Liver (tissue), 9 donors: ENCODE data around the gene WIPI1. TPM values are rescaled to one million over a fixed set of nuclear protein-coding genes. Genes with fewer than 3 reads are reported as not detected.

Experiments used
- DNase-seq: peaks from one replicate; pipeline ENCODE4 v3.0.0-alpha.2; 2017; ENCODE audit warnings: low spot score
- H3K27ac ChIP-seq, 2 donors: one replicate each; pipeline ENCODE4 v1.7.0; 2013; ENCODE audit warnings: inconsistent platforms in 2 of 2, low read length in 2 of 2, control low read depth in 1 of 2, low read depth in 1 of 2, mild to moderate bottlenecking in 1 of 2
- H3K27me3 ChIP-seq, 4 donors: one replicate each; pipeline versions ENCODE4 v1.6.1 to v1.7.0; 2013; ENCODE audit warnings: low read length in 3 of 4, inconsistent platforms in 1 of 4, mild to moderate bottlenecking in 1 of 4, moderate library complexity in 1 of 4; ENCODE audit not compliant: control insufficient read depth in 4 of 4, insufficient read depth in 4 of 4
- H3K36me3 ChIP-seq, 4 donors: one replicate each; pipeline versions ENCODE4 v1.6.1 to v1.7.0; 2013; ENCODE audit warnings: low read length in 3 of 4, mild to moderate bottlenecking in 3 of 4, low read depth in 1 of 4, moderate library complexity in 1 of 4; ENCODE audit not compliant: control insufficient read depth in 4 of 4, insufficient read depth in 3 of 4
- H3K4me1 ChIP-seq, 4 donors: one replicate each; pipeline versions ENCODE4 v1.6.1 to v1.7.0; 2013; ENCODE audit warnings: low read length in 3 of 4, mild to moderate bottlenecking in 3 of 4, moderate library complexity in 1 of 4; ENCODE audit not compliant: control insufficient read depth in 4 of 4, insufficient read depth in 4 of 4
- H3K4me3 ChIP-seq, 3 donors: one replicate each; pipeline versions ENCODE4 v1.6.1 to v1.7.0; 2013; ENCODE audit warnings: low read length in 3 of 3, control low read depth in 1 of 3, low read depth in 1 of 3, mild to moderate bottlenecking in 1 of 3
- H3K9ac ChIP-seq, 2 donors: one replicate each; pipeline ENCODE4 v1.7.0; 2013; ENCODE audit warnings: low read length in 2 of 2, mild to moderate bottlenecking in 2 of 2, moderate library complexity in 2 of 2, control low read depth in 1 of 2, low read depth in 1 of 2
- H3K9me3 ChIP-seq, 4 donors: one replicate each; pipeline versions ENCODE4 v1.6.1 to v1.7.0; 2013; ENCODE audit warnings: low read length in 3 of 4; ENCODE audit not compliant: control insufficient read depth in 4 of 4
- ATF3 ChIP-seq: IDR thresholded peaks from 2 replicates; pipeline ENCODE4 v1.6.1; 2016; ENCODE audit warnings: antibody characterized with exemption
- EGR1 ChIP-seq, 2 donors: IDR thresholded peaks; 2 replicates each; pipeline ENCODE4 v1.6.1; 2016 to 2018; ENCODE audit warnings: antibody characterized with exemption in 2 of 2, low read depth in 2 of 2
- FOXA1 ChIP-seq: IDR thresholded peaks from 2 replicates; pipeline ENCODE4 v1.6.1; 2016; ENCODE audit warnings: antibody characterized with exemption
- FOXA2 ChIP-seq: IDR thresholded peaks from 2 replicates; pipeline ENCODE4 v1.6.1; 2016; ENCODE audit warnings: antibody characterized with exemption
- GABPA ChIP-seq, 2 donors: IDR thresholded peaks in 1 of 2; conservative IDR thresholded peaks in 1 of 2; 2 replicates each; pipeline ENCODE4 v1.6.1; 2016; ENCODE audit warnings: antibody characterized with exemption in 2 of 2, mild to moderate bottlenecking in 1 of 2, moderate library complexity in 1 of 2
- HNF4A ChIP-seq, 2 donors: conservative IDR thresholded peaks; 2 replicates each; pipeline ENCODE4 v1.6.1; 2016; ENCODE audit warnings: antibody characterized with exemption in 2 of 2, mild to moderate bottlenecking in 2 of 2
- HNF4G ChIP-seq: IDR thresholded peaks from 2 replicates; pipeline ENCODE4 v1.6.1; 2016; ENCODE audit warnings: antibody characterized with exemption
- JUND ChIP-seq, 2 donors: IDR thresholded peaks; 2 replicates each; pipeline ENCODE4 v1.6.1; 2016; ENCODE audit warnings: antibody characterized with exemption in 2 of 2
- MAX ChIP-seq: IDR thresholded peaks from 2 replicates; pipeline ENCODE4 v1.6.1; 2016; ENCODE audit warnings: antibody characterized with exemption
- NR2F2 ChIP-seq: IDR thresholded peaks from 2 replicates; pipeline ENCODE4 v1.6.1; 2016; ENCODE audit warnings: antibody characterized with exemption
- RAD21 ChIP-seq, 2 donors: IDR thresholded peaks; 2 replicates each; pipeline ENCODE4 v1.6.1; 2016; ENCODE audit warnings: antibody characterized with exemption in 2 of 2, mild to moderate bottlenecking in 2 of 2
- REST ChIP-seq: IDR thresholded peaks from 2 replicates; pipeline ENCODE4 v1.6.1; 2016; ENCODE audit warnings: antibody characterized with exemption, mild to moderate bottlenecking
- RXRA ChIP-seq, 2 donors: IDR thresholded peaks; 2 replicates each; pipeline ENCODE4 v1.6.1; 2017 to 2018; ENCODE audit warnings: antibody characterized with exemption in 2 of 2, mild to moderate bottlenecking in 1 of 2
- SP1 ChIP-seq: IDR thresholded peaks from 2 replicates; pipeline ENCODE4 v1.6.1; 2018; ENCODE audit warnings: antibody characterized with exemption, mild to moderate bottlenecking
- TAF1 ChIP-seq: conservative IDR thresholded peaks from 2 replicates; pipeline ENCODE4 v1.6.1; 2016; ENCODE audit warnings: antibody characterized with exemption, mild to moderate bottlenecking
- YY1 ChIP-seq: IDR thresholded peaks from 2 replicates; pipeline ENCODE4 v1.6.1; 2016; ENCODE audit warnings: antibody characterized with exemption, mild to moderate bottlenecking
- ZBTB33 ChIP-seq: IDR thresholded peaks from 2 replicates; pipeline ENCODE4 v1.6.1; 2016; ENCODE audit warnings: antibody characterized with exemption
- WGBS: extraction: QIAGEN DNeasy Blood & Tissue Kit; methylation state at CpG from one replicate; pipeline ENCODE4 v1.1.7; 2013; 5-methylcytosine and 5-hydroxymethylcytosine counted together
- polyA plus RNA-seq, 2 donors: library from polyadenylated mRNA; stranded (reverse) in 1 of 2; unstranded in 1 of 2; fragments of 200-250 nt in 1 of 2; fragments of >200 nt in 1 of 2; fragmentation: Nextera tagmentation in 1 of 2; extraction: Ambion mirVana in 1 of 2; gene quantifications; one replicate each; pipeline versions ENCODE4 v1.2.1 to v1.2.3, GENCODE V29; 2013 to 2015
- total RNA-seq, 2 donors: library from RNA; depleted of rRNA; stranded (reverse); fragments of >200 nt; gene quantifications; one replicate each; pipeline ENCODE4 v1.2.3, GENCODE V29; 2014
- donor health status: healthy.
- donor health status: healthy.
- donor health status: healthy.
- donor health status: healthy.
- donor health status: healthy.

Gene WIPI1
- total and polyA plus RNA-seq, 4 donors = 21.1 to 48.6 (median 29.8) TPM

- peaks cover 5 to 26% (median 22%) of the 10 kb centered on the region in 4 donors for H3K4me1 ChIP-seq
- H3K9me3 ChIP-seq = no peaks in the 10 kb centered on the region
- no peaks in the 10 kb centered on the region for H3K27me3 ChIP-seq
- H3K27ac ChIP-seq = no peak overlapping the region
- 54% methylated on average over 5 of the region's 5 CpGs for WGBS
- no peak for TF ChIP-seq RXRA (IDR thresholded peaks at IDR 0.05)
- no peak for TF ChIP-seq GABPA (IDR thresholded peaks at IDR 0.05 in 1 of 2, conservative IDR thresholded peaks at IDR 0.05 in 1 of 2)
- no peak for TF ChIP-seq HNF4G
- TF ChIP-seq ZBTB33 = no peak
- no peak for TF ChIP-seq EGR1 (IDR thresholded peaks at IDR 0.05; ENCODE audit: low read depth in 2 of 2)
- TF ChIP-seq FOXA2 = no peak
- no peak for TF ChIP-seq MAX
- TF ChIP-seq HNF4A (conservative IDR thresholded peaks at IDR 0.05) = no peak
- TF ChIP-seq FOXA1 = no peak
- TF ChIP-seq SP1 = no peak
- no peak for TF ChIP-seq TAF1
- TF ChIP-seq REST = no peak
- no peak for TF ChIP-seq YY1
- no peak for TF ChIP-seq JUND (IDR thresholded peaks at IDR 0.05)
- DNase-seq = no peak
- H3K9ac ChIP-seq = no peak overlapping the region
- no peaks in the 10 kb centered on the region for H3K36me3 ChIP-seq
- H3K4me3 ChIP-seq = no peak overlapping the region
Measured at GRCh38 chr17:68461589-68461988, 4.3 kb upstream of the WIPI1 start.

- H3K9ac ChIP-seq = no peak overlapping the region
- no peak overlapping the region for H3K27ac ChIP-seq
- 69% methylated on average over 1 of the region's 1 CpG for WGBS
Measured at GRCh38 chr17:68461122-68461539, 3.8 kb upstream of the WIPI1 start.

GRCh38 chr17:68460715-68461114 is 3.4 kb upstream of the WIPI1 start:
- H3K27me3 ChIP-seq = no peaks in the 10 kb centered on the region
- TF ChIP-seq REST = no peak
- TF ChIP-seq GABPA (IDR thresholded peaks at IDR 0.05 in 1 of 2, conservative IDR thresholded peaks at IDR 0.05 in 1 of 2) = no peak
- no peak for TF ChIP-seq HNF4A (conservative IDR thresholded peaks at IDR 0.05)
- no peak for TF ChIP-seq MAX
- no peak for TF ChIP-seq ATF3
- no peak for TF ChIP-seq RXRA (IDR thresholded peaks at IDR 0.05)
- no peak for TF ChIP-seq TAF1
- TF ChIP-seq RAD21 (IDR thresholded peaks at IDR 0.05) = no peak
- TF ChIP-seq NR2F2 = no peak

More at GRCh38 chr17:68461122-68461539, 3.8 kb upstream of the WIPI1 start:
- no peak overlapping the region for H3K4me3 ChIP-seq
- no peaks in the 10 kb centered on the region for H3K27me3 ChIP-seq
- no peaks in the 10 kb centered on the region for H3K36me3 ChIP-seq
- DNase-seq = no peak
- TF ChIP-seq RAD21 (IDR thresholded peaks at IDR 0.05) = no peak
- peaks cover 5 to 31% (median 26%) of the 10 kb centered on the region in 4 donors for H3K4me1 ChIP-seq
- no peaks in the 10 kb centered on the region for H3K9me3 ChIP-seq

More at GRCh38 chr17:68460715-68461114, 3.4 kb upstream of the WIPI1 start:
- Histone ChIP-seq H3K9me3 (no peaks in the 10 kb centered on the region), H3K4me3 (no peak overlapping the region), H3K4me1 (peaks cover 2 to 32% (median 28%) of the 10 kb centered on the region in 4 donors), H3K9ac (no peak overlapping the region), H3K27ac (no peak overlapping the region), H3K36me3 (no peaks in the 10 kb centered on the region)
- DNase-seq = no peak
